ENCODE data around the gene SMS.

- TF ChIP-seq, protein P1, sequence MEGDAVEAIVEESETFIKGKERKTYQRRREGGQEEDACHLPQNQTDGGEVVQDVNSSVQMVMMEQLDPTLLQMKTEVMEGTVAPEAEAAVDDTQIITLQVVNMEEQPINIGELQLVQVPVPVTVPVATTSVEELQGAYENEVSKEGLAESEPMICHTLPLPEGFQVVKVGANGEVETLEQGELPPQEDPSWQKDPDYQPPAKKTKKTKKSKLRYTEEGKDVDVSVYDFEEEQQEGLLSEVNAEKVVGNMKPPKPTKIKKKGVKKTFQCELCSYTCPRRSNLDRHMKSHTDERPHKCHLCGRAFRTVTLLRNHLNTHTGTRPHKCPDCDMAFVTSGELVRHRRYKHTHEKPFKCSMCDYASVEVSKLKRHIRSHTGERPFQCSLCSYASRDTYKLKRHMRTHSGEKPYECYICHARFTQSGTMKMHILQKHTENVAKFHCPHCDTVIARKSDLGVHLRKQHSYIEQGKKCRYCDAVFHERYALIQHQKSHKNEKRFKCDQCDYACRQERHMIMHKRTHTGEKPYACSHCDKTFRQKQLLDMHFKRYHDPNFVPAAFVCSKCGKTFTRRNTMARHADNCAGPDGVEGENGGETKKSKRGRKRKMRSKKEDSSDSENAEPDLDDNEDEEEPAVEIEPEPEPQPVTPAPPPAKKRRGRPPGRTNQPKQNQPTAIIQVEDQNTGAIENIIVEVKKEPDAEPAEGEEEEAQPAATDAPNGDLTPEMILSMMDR (IDR thresholded peaks at IDR 0.05; ENCODE audit: insufficient read depth, low read depth, low read length), result no peak
- TF ChIP-seq EZH2 (IDR thresholded peaks at IDR 0.05; ENCODE audit: insufficient read depth, low read length), result no peak
Observed at GRCh38 chrX:22032084-22032483, 91.6 kb downstream of the SMS start, which contains the start of gene PHEX.

Data from astrocyte (in vitro differentiated cells and primary cell).